PC-3 (cell line): ENCODE results near the gene HEYL. TPM values are rescaled to one million over a fixed set of nuclear protein-coding genes. Genes with fewer than 3 reads are reported as not detected.

Experiments
- ATAC-seq: fragments of 200-7000 bp; cut with Tn5 transposase; 2 replicates; pipeline ENCODE4 v1.9.1; 2020; ENCODE audit warnings: mild to moderate bottlenecking, moderate library complexity
- BruUV-seq: library from RNA; stranded (reverse); fragments of 400-500 nt; replicated peaks from 2 replicates; lab custom pipeline; 2021; lab: Mats Ljungman, UMichigan
- CTCF ChIA-PET: fragments of 300-600 bp; sonication (Branson Sonifier 250); formaldehyde crosslinking; loops from one replicate; lab custom pipeline; 2022; ENCODE audit warnings: antibody characterized with exemption; lab: Charles Lee
- POLR2A ChIA-PET: fragments of 300-600 bp; sonication (Branson Sonifier 250); formaldehyde crosslinking; loops from one replicate; lab custom pipeline; 2022; ENCODE audit warnings: antibody characterized with exemption; ENCODE audit not compliant: unreplicated experiment; lab: Charles Lee
- DNase-seq: peaks from one replicate; pipeline ENCODE4 v3.0.0-alpha.2; 2015
- H2AFZ ChIP-seq: fragments of 300-600 bp; sonication (generic); 2 replicates; pipeline ENCODE4 v1.6.0; 2016; ENCODE audit warnings: antibody characterized with exemption, low read length
- H3F3A ChIP-seq: fragments of 300-600 bp; sonication (generic); one replicate; pipeline ENCODE4 v1.6.0; 2017; ENCODE audit warnings: antibody characterized with exemption, low read length, control low read depth, mild to moderate bottlenecking; ENCODE audit not compliant: unreplicated experiment
- H3K27ac ChIP-seq: fragments of 300-600 bp; sonication (generic); 2 replicates; pipeline ENCODE4 v1.5.1; 2016; ENCODE audit warnings: mild to moderate bottlenecking, low read length
- H3K27me3 ChIP-seq: fragments of 300-600 bp; sonication (generic); 2 replicates; pipeline ENCODE4 v1.6.1; 2016; ENCODE audit warnings: low read length, mixed read lengths
- H3K36me3 ChIP-seq: fragments of 300-600 bp; sonication (generic); 2 replicates; pipeline ENCODE4 v1.6.1; 2016; ENCODE audit warnings: low read depth, mixed run types, low read length, mixed read lengths
- H3K4me1 ChIP-seq: fragments of 300-600 bp; sonication (generic); 2 replicates; pipeline ENCODE4 v1.5.1; 2016; ENCODE audit warnings: low read length; ENCODE audit not compliant: insufficient read depth
- H3K4me2 ChIP-seq: fragments of 300-600 bp; sonication (generic); 2 replicates; pipeline ENCODE4 v1.6.0; 2016; ENCODE audit warnings: low read length
- H3K4me3 ChIP-seq: fragments of 300-600 bp; sonication (generic); 2 replicates; pipeline ENCODE4 v1.5.1; 2016; ENCODE audit warnings: mild to moderate bottlenecking, low read length, mixed read lengths
- H3K79me2 ChIP-seq: fragments of 300-600 bp; sonication (generic); 2 replicates; pipeline ENCODE4 v1.6.1; 2017; ENCODE audit warnings: low read length, mixed read lengths
- H3K9ac ChIP-seq: fragments of 300-600 bp; sonication (generic); 2 replicates; pipeline ENCODE4 v1.6.0; 2016; ENCODE audit warnings: mild to moderate bottlenecking, low read length
- H3K9me2 ChIP-seq: fragments of 300-600 bp; sonication (generic); replicated peaks from 2 replicates; pipeline ENCODE4 v1.6.1; 2016; ENCODE audit warnings: mixed run types, low read length, mixed read lengths
- H3K9me3 ChIP-seq: fragments of 300-600 bp; sonication (generic); 2 replicates; pipeline ENCODE4 v1.6.1; 2016; ENCODE audit warnings: low read length, mixed read lengths
- H4K20me1 ChIP-seq: fragments of 300-600 bp; sonication (generic); 2 replicates; pipeline ENCODE4 v1.6.1; 2016; ENCODE audit warnings: low read length, mixed read lengths
- EZH2 ChIP-seq: fragments of 300-600 bp; sonication (generic); IDR thresholded peaks from one replicate; pipeline ENCODE4 v1.6.1; 2017; ENCODE audit warnings: antibody characterized with exemption, mild to moderate bottlenecking, low read length; ENCODE audit not compliant: unreplicated experiment
- EZH2phosphoT487 ChIP-seq: fragments of 300-600 bp; sonication (generic); IDR thresholded peaks from 2 replicates; pipeline ENCODE4 v1.6.1; 2018; ENCODE audit warnings: mild to moderate bottlenecking, antibody characterized with exemption, low read length, borderline replicate concordance
- intact Hi-C: fragments of 100-400 bp; cut with micrococcal nuclease; formaldehyde crosslinking; loops from 2 replicates; pipeline ENCODE4 v1.9.0; 2023
- total RNA-seq: library from RNA; depleted of rRNA; stranded (reverse); fragments of >200 nt; gene quantifications from 2 replicates; pipeline ENCODE4 v1.2.3, GENCODE V29; 2014
- TF ChIP-seq, protein P1 (sequence below): fragments of 300-600 bp; sonication (generic); conservative IDR thresholded peaks from 2 replicates; pipeline ENCODE4 v1.5.1; 2017; ENCODE audit warnings: antibody characterized with exemption, low read depth, mild to moderate bottlenecking, low read length

HEYL gene
- total RNA-seq, 1 experiment from 2014 or later = not detected

DNA sequence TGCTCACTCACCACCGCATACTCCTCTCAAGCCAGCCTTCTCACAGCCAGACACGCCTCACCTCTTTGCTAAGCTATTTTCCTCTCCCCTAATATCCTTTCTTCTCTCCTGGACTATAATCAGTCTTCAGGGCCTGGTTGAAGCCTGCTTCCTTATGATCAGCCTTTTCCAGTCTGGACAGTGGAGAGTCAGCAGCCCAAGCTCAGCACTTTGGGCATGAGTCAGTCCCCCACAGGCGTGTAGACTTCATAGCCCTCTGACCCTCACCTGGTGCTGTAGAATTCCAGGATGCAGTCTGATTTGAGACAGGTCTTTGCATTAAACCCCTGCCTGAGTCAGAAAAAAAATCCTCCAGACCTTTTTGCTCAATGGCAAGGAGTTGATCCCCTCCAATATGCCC, 49.3 kb upstream of the HEYL start:
- POLR2A ChIA-PET = no interaction called here
- H3K27me3 ChIP-seq = no peaks in the 10 kb centered on the region; the same call in 1 of the 2 replicates
- no peak overlapping the region for H3K9ac ChIP-seq
- H3K9me2 ChIP-seq = no peaks in the 10 kb centered on the region
- 0 out of 2 replicates have a peak, but pooled peaks cover 4% of the 10 kb centered on the region for H3K4me1 ChIP-seq
- H3K4me3 ChIP-seq = no peak overlapping the region
- intact Hi-C loops = no loop called here
- H3K9me3 ChIP-seq = no peaks in the 10 kb centered on the region
- H3K27ac ChIP-seq = no peak overlapping the region
- ATAC-seq (no peak), DNase-seq (peak; percentile 52)
- H3F3A ChIP-seq = no peaks in the 10 kb centered on the region
- H3K79me2 ChIP-seq = no peaks in the 10 kb centered on the region
- no TSS peak for BruUV-seq
- no peaks in the 10 kb centered on the region for H4K20me1 ChIP-seq
- no peak overlapping the region for H2AFZ ChIP-seq
- no peak overlapping the region for H3K4me2 ChIP-seq
- CTCF ChIA-PET = no interaction called here
- no peak for TF ChIP-seq EZH2
- TF ChIP-seq, protein P1, sequence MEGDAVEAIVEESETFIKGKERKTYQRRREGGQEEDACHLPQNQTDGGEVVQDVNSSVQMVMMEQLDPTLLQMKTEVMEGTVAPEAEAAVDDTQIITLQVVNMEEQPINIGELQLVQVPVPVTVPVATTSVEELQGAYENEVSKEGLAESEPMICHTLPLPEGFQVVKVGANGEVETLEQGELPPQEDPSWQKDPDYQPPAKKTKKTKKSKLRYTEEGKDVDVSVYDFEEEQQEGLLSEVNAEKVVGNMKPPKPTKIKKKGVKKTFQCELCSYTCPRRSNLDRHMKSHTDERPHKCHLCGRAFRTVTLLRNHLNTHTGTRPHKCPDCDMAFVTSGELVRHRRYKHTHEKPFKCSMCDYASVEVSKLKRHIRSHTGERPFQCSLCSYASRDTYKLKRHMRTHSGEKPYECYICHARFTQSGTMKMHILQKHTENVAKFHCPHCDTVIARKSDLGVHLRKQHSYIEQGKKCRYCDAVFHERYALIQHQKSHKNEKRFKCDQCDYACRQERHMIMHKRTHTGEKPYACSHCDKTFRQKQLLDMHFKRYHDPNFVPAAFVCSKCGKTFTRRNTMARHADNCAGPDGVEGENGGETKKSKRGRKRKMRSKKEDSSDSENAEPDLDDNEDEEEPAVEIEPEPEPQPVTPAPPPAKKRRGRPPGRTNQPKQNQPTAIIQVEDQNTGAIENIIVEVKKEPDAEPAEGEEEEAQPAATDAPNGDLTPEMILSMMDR = no peak
- TF ChIP-seq EZH2phosphoT487 = no peak
- no peaks in the 10 kb centered on the region for H3K36me3 ChIP-seq

DNA sequence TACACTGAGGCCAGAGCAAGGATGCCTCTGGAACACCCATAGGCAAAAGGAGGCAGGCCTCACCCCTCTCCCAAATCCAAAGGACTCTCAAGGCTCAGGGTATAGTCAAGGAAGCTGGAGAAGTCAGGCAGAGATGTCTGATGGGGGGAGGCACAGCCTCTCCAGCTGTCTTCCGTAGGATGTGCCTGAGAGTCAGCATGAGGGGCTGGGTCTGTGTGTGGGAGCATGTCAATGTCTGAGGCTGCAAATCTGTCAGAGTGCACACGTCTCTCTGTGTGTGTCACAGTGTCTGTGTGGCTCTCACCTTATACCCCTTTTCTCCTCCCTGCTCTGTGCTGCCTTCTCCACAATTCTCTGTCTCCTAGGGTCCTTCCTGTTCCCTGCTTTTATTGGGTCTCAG, 47.8 kb upstream of the HEYL start:
- Histone ChIP-seq H3K4me1 (0 out of 2 replicates have a peak, but pooled peaks cover 4% of the 10 kb centered on the region), H3K4me2 (no peak overlapping the region), H3K79me2 (no peaks in the 10 kb centered on the region), H3K27me3 (no peaks in the 10 kb centered on the region; the same call in 1 of the 2 replicates), H3K4me3 (no peak overlapping the region), H2AFZ (no peak overlapping the region), H4K20me1 (no peaks in the 10 kb centered on the region), H3K9me2 (no peaks in the 10 kb centered on the region), H3F3A (no peaks in the 10 kb centered on the region), H3K9me3 (no peaks in the 10 kb centered on the region), H3K36me3 (no peaks in the 10 kb centered on the region), H3K9ac (no peak overlapping the region), H3K27ac (no peak overlapping the region)
- no TSS peak for BruUV-seq
- ATAC-seq (no peak), DNase-seq (no peak)
- POLR2A ChIA-PET = no interaction called here
- CTCF ChIA-PET = no interaction called here
- intact Hi-C loops = no loop called here
- no peak for TF ChIP-seq EZH2
- TF ChIP-seq, protein P1 = no peak
- no peak for TF ChIP-seq EZH2phosphoT487

DNA sequence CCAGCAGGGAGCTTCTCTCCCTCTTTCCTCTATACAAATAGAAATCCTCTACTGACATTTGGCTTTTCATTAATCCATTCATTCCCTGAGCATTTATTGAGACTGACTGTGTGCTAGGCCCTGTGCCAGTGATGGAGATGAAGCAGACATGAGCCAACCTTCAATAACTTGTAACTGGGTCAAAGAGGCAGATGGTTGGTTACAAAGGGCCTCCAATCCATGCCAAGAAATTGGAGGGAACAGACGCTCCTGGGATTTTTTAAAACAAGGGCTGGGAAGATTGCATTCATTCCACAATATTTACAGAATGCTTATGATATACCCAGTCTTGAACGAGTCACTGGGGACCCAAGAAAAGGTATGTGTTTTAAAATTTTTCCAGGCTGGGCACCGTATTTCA, 45.6 kb upstream of the HEYL start:
- Histone ChIP-seq H3F3A (no peaks in the 10 kb centered on the region), H3K4me2 (no peak overlapping the region), H3K9me2 (no peaks in the 10 kb centered on the region), H3K79me2 (no peaks in the 10 kb centered on the region), H3K4me1 (no peaks in the 10 kb centered on the region), H3K9me3 (no peaks in the 10 kb centered on the region), H3K9ac (no peak overlapping the region), H4K20me1 (no peaks in the 10 kb centered on the region), H2AFZ (no peak overlapping the region), H3K36me3 (no peaks in the 10 kb centered on the region), H3K27me3 (peaks cover 7% of the 10 kb centered on the region; the same call in 1 of the 2 replicates), H3K4me3 (no peak overlapping the region), H3K27ac (no peak overlapping the region)
- TF ChIP-seq, protein P1 = no peak
- TF ChIP-seq EZH2phosphoT487 = no peak
- TF ChIP-seq EZH2 = no peak
- DNase-seq (no peak), ATAC-seq (no peak)
- ChIA-PET POLR2A (no interaction called here), CTCF (no interaction called here)
- BruUV-seq = no TSS peak
- intact Hi-C loops = no loop called here
